HG02642 (cell line): ENCODE results near the gene NRIP3.

Experiments
- ATAC-seq: cut with Tn5 transposase; IDR thresholded peaks from one replicate; pipeline ENCODE4 v1.9.1; 2021; ENCODE audit warnings: mild to moderate bottlenecking; ENCODE audit not compliant: unreplicated experiment, poor library complexity

The NRIP3 gene

GRCh38 chr11:9003573-9004182 is at the start of gene NRIP3:
TSS of gene NRIP3 (minus strand) at chr11:9004001. CDS start at chr11:9003935, 66 bp downstream.
- ATAC-seq = peak; percentile 74

- no peak for ATAC-seq
Measured at GRCh38 chr11:9052316-9052715, 48.5 kb upstream of the NRIP3 start.

- no peak for ATAC-seq
Measured at GRCh38 chr11:9049959-9050358, 46.2 kb upstream of the NRIP3 start.

GRCh38 chr11:9047964-9048523 is 44.2 kb upstream of the NRIP3 start:
- ATAC-seq = no peak

GRCh38 chr11:9046481-9046880 is 42.7 kb upstream of the NRIP3 start:
- no peak for ATAC-seq

- no peak for ATAC-seq
Measured at GRCh38 chr11:9042488-9042887, 38.7 kb upstream of the NRIP3 start.

GRCh38 chr11:9041747-9042146 is 37.9 kb upstream of the NRIP3 start:
- ATAC-seq = no peak

- ATAC-seq = no peak
Measured at GRCh38 chr11:9040410-9040809, 36.6 kb upstream of the NRIP3 start.

GRCh38 chr11:9039863-9040262 is 36.1 kb upstream of the NRIP3 start:
- ATAC-seq = no peak

- ATAC-seq = no peak
Measured at GRCh38 chr11:9039198-9039597, 35.4 kb upstream of the NRIP3 start.

GRCh38 chr11:9038541-9038940 is 34.7 kb upstream of the NRIP3 start:
- no peak for ATAC-seq

GRCh38 chr11:9037963-9038362 is 34.2 kb upstream of the NRIP3 start:
- ATAC-seq = no peak

- no peak for ATAC-seq
Measured at GRCh38 chr11:9037046-9037780, 33.4 kb upstream of the NRIP3 start.

GRCh38 chr11:9030601-9031000 is 26.8 kb upstream of the NRIP3 start:
- ATAC-seq = no peak

GRCh38 chr11:9029422-9029821 is 25.6 kb upstream of the NRIP3 start:
- no peak for ATAC-seq

- no peak for ATAC-seq
Measured at GRCh38 chr11:9028581-9028980, 24.8 kb upstream of the NRIP3 start.

GRCh38 chr11:9025101-9025850 is 21.5 kb upstream of the NRIP3 start:
- ATAC-seq = no peak

GRCh38 chr11:9022961-9023680 is 19.3 kb upstream of the NRIP3 start:
- no peak for ATAC-seq

- no peak for ATAC-seq
Measured at GRCh38 chr11:9020916-9021315, 17.1 kb upstream of the NRIP3 start.

- ATAC-seq = no peak
Measured at GRCh38 chr11:9019861-9020260, 16.1 kb upstream of the NRIP3 start.
